Measurements from ENCODE around the gene TGFB2.

GRCh38 chr1:218377143-218377660 is 32.1 kb downstream of the TGFB2 start:
- TF ChIP-seq RFX5 (IDR thresholded peaks at IDR 0.05) = no peak
- TF ChIP-seq, protein P1, sequence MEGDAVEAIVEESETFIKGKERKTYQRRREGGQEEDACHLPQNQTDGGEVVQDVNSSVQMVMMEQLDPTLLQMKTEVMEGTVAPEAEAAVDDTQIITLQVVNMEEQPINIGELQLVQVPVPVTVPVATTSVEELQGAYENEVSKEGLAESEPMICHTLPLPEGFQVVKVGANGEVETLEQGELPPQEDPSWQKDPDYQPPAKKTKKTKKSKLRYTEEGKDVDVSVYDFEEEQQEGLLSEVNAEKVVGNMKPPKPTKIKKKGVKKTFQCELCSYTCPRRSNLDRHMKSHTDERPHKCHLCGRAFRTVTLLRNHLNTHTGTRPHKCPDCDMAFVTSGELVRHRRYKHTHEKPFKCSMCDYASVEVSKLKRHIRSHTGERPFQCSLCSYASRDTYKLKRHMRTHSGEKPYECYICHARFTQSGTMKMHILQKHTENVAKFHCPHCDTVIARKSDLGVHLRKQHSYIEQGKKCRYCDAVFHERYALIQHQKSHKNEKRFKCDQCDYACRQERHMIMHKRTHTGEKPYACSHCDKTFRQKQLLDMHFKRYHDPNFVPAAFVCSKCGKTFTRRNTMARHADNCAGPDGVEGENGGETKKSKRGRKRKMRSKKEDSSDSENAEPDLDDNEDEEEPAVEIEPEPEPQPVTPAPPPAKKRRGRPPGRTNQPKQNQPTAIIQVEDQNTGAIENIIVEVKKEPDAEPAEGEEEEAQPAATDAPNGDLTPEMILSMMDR (IDR thresholded peaks at IDR 0.05) = no peak
- TF ChIP-seq E2F6 (IDR thresholded peaks at IDR 0.05; ENCODE audit: borderline replicate concordance, low read depth) = no peak
